DMS153 treated with DMSO at 0.1 percent for 48 hours (cell line): ENCODE data around the gene CALHM6.
"Not testable (repeated sequence)": the region's sequence is repeated elsewhere in the genome, so short reads cannot be mapped to it uniquely, and the experiment has no call there.

Experiments
- DNase-seq: peaks from one replicate; lab custom pipeline; 2025; ENCODE audit not compliant: unreplicated experiment; lab: John Stamatoyannopoulos, UW

Gene CALHM6

GRCh38 chr6:116475141-116475540 lies 14.0 kb downstream of the CALHM6 start:
- DNase-seq, result no peak

- no peak for DNase-seq
Measured at GRCh38 chr6:116476002-116476678, 15.0 kb downstream of the CALHM6 start.

GRCh38 chr6:116482780-116483179 lies 21.6 kb downstream of the CALHM6 start:
- DNase-seq, result no peak

- no peak for DNase-seq
Measured at GRCh38 chr6:116483616-116484015, 22.4 kb downstream of the CALHM6 start.

GRCh38 chr6:116485559-116486184 lies 24.5 kb downstream of the CALHM6 start:
- DNase-seq, result no peak

- DNase-seq, result no peak
Measured at GRCh38 chr6:116491610-116492330, 30.6 kb downstream of the CALHM6 start.

- DNase-seq, result no peak
Measured at GRCh38 chr6:116492331-116493067, 31.3 kb downstream of the CALHM6 start.

- not testable (repeated sequence) for DNase-seq
Measured at GRCh38 chr6:116495161-116495560, 34.0 kb downstream of the CALHM6 start.

- DNase-seq, result no peak
Measured at GRCh38 chr6:116497113-116497676, 36.0 kb downstream of the CALHM6 start.

GRCh38 chr6:116500969-116501433 lies 39.8 kb downstream of the CALHM6 start:
- no peak for DNase-seq

- DNase-seq, result no peak
Measured at GRCh38 chr6:116507324-116507723, 46.1 kb downstream of the CALHM6 start.

- DNase-seq, result no peak
Measured at GRCh38 chr6:116508527-116508926, 47.4 kb downstream of the CALHM6 start.

- no peak for DNase-seq
Measured at GRCh38 chr6:116511424-116512110, 50.4 kb downstream of the CALHM6 start, which contains the start of gene CALHM5. Gene CALHM5 (plus strand): TSS chr6:116511639. CDS start chr6:116511697, 58 bp downstream.

- no peak for DNase-seq
Measured at GRCh38 chr6:116512111-116512559, 51.0 kb downstream of the CALHM6 start.

GRCh38 chr6:116512734-116513133 lies 51.6 kb downstream of the CALHM6 start:
- no peak for DNase-seq
